ENCODE data around the gene HYLS1.

DNA sequence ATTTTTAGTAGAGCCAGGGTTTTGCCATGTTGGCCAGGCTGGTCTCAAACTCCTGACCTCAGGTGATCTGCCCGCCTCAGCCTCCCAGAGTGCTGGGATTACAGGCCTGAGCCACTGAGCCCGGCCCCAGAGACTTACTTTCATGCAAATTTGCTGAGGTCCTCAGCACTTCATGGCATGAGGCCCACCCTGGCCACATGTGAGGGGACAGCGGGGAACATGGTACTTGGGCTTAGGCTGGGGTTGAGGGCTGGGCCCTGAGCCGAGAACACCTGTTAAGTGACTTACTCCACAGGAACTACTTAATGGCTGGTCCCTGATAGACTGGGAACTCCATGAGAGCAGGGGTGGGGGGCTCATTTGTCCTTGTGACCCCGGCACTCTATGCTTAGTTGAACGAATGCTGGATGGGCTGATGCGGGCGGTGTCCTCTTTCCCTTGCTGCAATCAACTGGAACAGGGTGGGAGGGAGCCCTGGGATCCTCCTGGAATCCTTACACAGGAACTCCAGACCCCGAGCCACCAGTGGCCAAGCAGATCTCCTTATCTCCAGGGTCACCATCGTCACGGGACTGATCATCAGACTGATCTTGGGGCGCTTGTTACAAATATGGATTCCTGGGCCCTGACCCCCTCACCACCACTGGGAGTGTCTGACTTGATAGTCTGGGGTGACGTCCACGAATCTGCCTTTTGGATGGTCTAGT is 59.4 kb downstream of the HYLS1 start:
- TF ChIP-seq, protein P1, sequence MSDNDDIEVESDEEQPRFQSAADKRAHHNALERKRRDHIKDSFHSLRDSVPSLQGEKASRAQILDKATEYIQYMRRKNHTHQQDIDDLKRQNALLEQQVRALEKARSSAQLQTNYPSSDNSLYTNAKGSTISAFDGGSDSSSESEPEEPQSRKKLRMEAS (IDR thresholded peaks at IDR 0.05): no peak
- TF ChIP-seq, protein P2, sequence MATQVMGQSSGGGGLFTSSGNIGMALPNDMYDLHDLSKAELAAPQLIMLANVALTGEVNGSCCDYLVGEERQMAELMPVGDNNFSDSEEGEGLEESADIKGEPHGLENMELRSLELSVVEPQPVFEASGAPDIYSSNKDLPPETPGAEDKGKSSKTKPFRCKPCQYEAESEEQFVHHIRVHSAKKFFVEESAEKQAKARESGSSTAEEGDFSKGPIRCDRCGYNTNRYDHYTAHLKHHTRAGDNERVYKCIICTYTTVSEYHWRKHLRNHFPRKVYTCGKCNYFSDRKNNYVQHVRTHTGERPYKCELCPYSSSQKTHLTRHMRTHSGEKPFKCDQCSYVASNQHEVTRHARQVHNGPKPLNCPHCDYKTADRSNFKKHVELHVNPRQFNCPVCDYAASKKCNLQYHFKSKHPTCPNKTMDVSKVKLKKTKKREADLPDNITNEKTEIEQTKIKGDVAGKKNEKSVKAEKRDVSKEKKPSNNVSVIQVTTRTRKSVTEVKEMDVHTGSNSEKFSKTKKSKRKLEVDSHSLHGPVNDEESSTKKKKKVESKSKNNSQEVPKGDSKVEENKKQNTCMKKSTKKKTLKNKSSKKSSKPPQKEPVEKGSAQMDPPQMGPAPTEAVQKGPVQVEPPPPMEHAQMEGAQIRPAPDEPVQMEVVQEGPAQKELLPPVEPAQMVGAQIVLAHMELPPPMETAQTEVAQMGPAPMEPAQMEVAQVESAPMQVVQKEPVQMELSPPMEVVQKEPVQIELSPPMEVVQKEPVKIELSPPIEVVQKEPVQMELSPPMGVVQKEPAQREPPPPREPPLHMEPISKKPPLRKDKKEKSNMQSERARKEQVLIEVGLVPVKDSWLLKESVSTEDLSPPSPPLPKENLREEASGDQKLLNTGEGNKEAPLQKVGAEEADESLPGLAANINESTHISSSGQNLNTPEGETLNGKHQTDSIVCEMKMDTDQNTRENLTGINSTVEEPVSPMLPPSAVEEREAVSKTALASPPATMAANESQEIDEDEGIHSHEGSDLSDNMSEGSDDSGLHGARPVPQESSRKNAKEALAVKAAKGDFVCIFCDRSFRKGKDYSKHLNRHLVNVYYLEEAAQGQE (IDR thresholded peaks at IDR 0.05; ENCODE audit: low read depth): no peak

Data from Ishikawa (cell line).